LNCAP (cell line): ENCODE results near the gene TMEM266.

Experiments
- TF ChIP-seq, protein P1 (sequence below): fragments of 450-650 bp; IDR thresholded peaks from 2 replicates; pipeline ENCODE4 v1.5.1; 2017; ENCODE audit warnings: mild to moderate bottlenecking

Gene TMEM266

GRCh38 chr15:76169018-76169417 is 109.2 kb downstream of the TMEM266 start:
- TF ChIP-seq, protein P1, sequence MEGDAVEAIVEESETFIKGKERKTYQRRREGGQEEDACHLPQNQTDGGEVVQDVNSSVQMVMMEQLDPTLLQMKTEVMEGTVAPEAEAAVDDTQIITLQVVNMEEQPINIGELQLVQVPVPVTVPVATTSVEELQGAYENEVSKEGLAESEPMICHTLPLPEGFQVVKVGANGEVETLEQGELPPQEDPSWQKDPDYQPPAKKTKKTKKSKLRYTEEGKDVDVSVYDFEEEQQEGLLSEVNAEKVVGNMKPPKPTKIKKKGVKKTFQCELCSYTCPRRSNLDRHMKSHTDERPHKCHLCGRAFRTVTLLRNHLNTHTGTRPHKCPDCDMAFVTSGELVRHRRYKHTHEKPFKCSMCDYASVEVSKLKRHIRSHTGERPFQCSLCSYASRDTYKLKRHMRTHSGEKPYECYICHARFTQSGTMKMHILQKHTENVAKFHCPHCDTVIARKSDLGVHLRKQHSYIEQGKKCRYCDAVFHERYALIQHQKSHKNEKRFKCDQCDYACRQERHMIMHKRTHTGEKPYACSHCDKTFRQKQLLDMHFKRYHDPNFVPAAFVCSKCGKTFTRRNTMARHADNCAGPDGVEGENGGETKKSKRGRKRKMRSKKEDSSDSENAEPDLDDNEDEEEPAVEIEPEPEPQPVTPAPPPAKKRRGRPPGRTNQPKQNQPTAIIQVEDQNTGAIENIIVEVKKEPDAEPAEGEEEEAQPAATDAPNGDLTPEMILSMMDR, result no peak

GRCh38 chr15:76169911-76170800 is 110.4 kb downstream of the TMEM266 start:
- TF ChIP-seq, protein P1, result no peak

DNA sequence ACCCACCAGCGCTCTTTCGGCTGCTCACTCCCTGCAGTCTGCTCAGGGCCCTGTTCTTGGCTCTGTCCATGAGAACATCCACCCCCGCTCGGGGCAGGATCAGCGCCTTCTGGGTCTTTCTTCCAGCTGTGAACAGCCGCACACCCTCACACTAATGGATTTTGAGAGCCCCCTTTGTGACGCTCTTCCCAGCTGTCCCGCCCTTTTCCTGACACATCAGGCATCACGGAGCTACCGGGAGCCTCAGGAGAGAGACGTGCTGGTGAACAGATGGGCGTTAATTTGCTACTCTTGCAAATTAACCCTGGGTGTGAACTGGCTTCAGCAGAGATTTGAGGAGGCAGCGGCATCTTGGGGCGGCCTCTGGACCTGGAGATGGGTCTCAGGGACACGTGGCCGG is 113.0 kb downstream of the TMEM266 start:
- TF ChIP-seq, protein P1, result no peak

GRCh38 chr15:76173317-76173834 is 113.6 kb downstream of the TMEM266 start:
- TF ChIP-seq, protein P1, result no peak

DNA sequence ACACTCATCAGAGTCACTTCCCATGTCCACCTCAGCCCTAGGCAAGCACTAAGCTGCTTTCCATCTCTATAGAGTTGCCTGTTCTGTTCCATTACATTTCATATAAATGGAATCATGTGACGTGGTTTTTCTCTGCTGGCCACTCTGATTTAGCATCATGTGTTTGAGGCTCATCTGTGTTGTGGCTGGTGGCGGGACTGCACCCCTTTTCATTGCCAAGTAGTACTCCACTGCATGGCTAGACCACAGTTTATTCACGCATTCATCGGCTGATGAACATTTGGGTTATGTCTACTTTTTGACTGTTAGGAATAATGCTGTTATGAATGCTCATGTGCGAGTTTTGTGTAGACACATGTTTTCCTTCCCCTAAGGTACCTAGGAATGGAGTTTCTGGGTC is 114.9 kb downstream of the TMEM266 start:
- TF ChIP-seq, protein P1, result no peak

DNA sequence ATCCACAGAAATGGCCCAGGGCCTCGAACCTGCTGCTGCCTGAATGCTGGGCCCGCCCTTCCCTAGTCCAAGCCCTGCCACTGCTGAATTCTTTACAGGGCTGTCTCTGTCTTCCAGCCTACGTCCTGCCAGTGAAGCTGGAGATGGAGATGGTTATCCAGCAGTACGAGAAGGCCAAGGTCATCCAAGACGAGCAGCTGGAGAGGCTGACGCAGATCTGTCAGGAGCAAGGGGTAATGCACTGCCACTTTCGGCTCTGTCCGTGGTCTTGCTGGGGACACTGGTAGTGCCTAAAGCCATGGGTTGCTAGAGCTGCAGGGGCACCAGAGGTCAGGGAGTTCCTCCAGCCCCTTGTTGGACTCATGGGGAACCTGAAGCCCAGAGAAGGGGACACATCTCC is 115.7 kb downstream of the TMEM266 start:
- TF ChIP-seq, protein P1, result no peak

GRCh38 chr15:76176059-76176458 is 116.3 kb downstream of the TMEM266 start:
- TF ChIP-seq, protein P1, result no peak
